Activated T-cell treated with anti-CD3 and anti-CD28 coated beads, Interleukin-2, amount 50 U/mL, for 24 hours (primary cell): ENCODE measurements around the gene SDK2.

Experiments
- DNase-seq: peaks from one replicate; pipeline ENCODE4 v3.0.0-alpha.2; 2020
- H3K27ac Mint-ChIP-seq: 2 replicates; pipeline ENCODE4 v1.8.0; 2020; ENCODE audit warnings: mild to moderate bottlenecking, mixed read lengths
- H3K27me3 Mint-ChIP-seq: 2 replicates; pipeline ENCODE4 v1.8.0; 2020; ENCODE audit warnings: mixed read lengths
- H3K36me3 Mint-ChIP-seq: 2 replicates; pipeline ENCODE4 v1.8.0; 2020; ENCODE audit warnings: low read depth, mixed read lengths
- H3K4me1 Mint-ChIP-seq: 2 replicates; pipeline ENCODE4 v1.8.0; 2020; ENCODE audit warnings: low read depth, mixed read lengths
- H3K4me3 Mint-ChIP-seq: 2 replicates; pipeline ENCODE4 v1.8.0; 2020; ENCODE audit warnings: mild to moderate bottlenecking, moderate library complexity, mixed read lengths
- H3K9me3 Mint-ChIP-seq: 2 replicates; pipeline ENCODE4 v1.8.0; 2020; ENCODE audit warnings: mixed read lengths

SDK2 gene

GRCh38 chr17:73532421-73532901 is 111.8 kb downstream of the SDK2 start:
- no peaks in the 10 kb centered on the region for H3K36me3 Mint-ChIP-seq
- no peaks in the 10 kb centered on the region for H3K27me3 Mint-ChIP-seq
- no peak for DNase-seq
- no peak overlapping the region for H3K4me3 Mint-ChIP-seq
- no peak overlapping the region for H3K27ac Mint-ChIP-seq
- no peaks in the 10 kb centered on the region for H3K4me1 Mint-ChIP-seq
- no peaks in the 10 kb centered on the region for H3K9me3 Mint-ChIP-seq

- Mint-ChIP-seq H3K4me1 (no peaks in the 10 kb centered on the region), H3K27ac (no peak overlapping the region), H3K27me3 (no peaks in the 10 kb centered on the region), H3K36me3 (no peaks in the 10 kb centered on the region), H3K4me3 (no peak overlapping the region), H3K9me3 (no peaks in the 10 kb centered on the region)
- DNase-seq: no peak
Measured at GRCh38 chr17:73531158-73531557, 113.1 kb downstream of the SDK2 start.

- Mint-ChIP-seq H3K4me1 (no peaks in the 10 kb centered on the region), H3K9me3 (no peaks in the 10 kb centered on the region), H3K27me3 (no peaks in the 10 kb centered on the region), H3K4me3 (no peak overlapping the region), H3K36me3 (no peaks in the 10 kb centered on the region), H3K27ac (no peak overlapping the region)
- no peak for DNase-seq
Measured at GRCh38 chr17:73528679-73529078, 115.6 kb downstream of the SDK2 start.

- Mint-ChIP-seq H3K36me3 (no peaks in the 10 kb centered on the region), H3K9me3 (no peaks in the 10 kb centered on the region), H3K27me3 (no peaks in the 10 kb centered on the region), H3K27ac (no peak overlapping the region), H3K4me1 (no peaks in the 10 kb centered on the region), H3K4me3 (no peak overlapping the region)
- DNase-seq: no peak
Measured at GRCh38 chr17:73526952-73527351, 117.3 kb downstream of the SDK2 start.

- H3K4me3 Mint-ChIP-seq: no peak overlapping the region
- H3K36me3 Mint-ChIP-seq: no peaks in the 10 kb centered on the region
- no peak overlapping the region for H3K27ac Mint-ChIP-seq
- H3K27me3 Mint-ChIP-seq: no peaks in the 10 kb centered on the region
- no peaks in the 10 kb centered on the region for H3K4me1 Mint-ChIP-seq
- DNase-seq: no peak
- H3K9me3 Mint-ChIP-seq: no peaks in the 10 kb centered on the region
Measured at GRCh38 chr17:73524941-73525679, 119.1 kb downstream of the SDK2 start.

DNA sequence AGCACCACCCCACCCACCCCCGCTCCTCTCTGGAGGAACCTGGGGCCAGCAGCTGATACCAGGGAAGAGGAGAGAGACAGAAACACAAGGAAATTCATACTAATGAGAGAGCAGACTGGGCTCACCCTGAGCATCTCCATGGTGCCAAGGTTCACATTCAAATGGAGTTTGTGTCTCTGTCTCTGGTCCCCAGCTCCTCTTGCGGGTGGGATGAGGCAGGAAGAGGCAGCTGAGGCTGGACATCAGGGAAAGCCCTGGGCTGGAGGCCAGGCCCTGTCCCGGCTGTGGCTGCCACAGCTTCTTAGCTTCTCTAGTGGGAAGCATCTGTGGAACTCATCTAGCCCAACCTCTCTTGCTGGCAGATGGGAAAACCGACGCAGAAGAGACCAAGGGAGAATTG is 121.5 kb downstream of the SDK2 start:
- no peak overlapping the region for H3K27ac Mint-ChIP-seq
- H3K36me3 Mint-ChIP-seq: no peaks in the 10 kb centered on the region
- no peak overlapping the region for H3K4me3 Mint-ChIP-seq
- no peak for DNase-seq
- no peaks in the 10 kb centered on the region for H3K4me1 Mint-ChIP-seq
- no peaks in the 10 kb centered on the region for H3K27me3 Mint-ChIP-seq
- no peaks in the 10 kb centered on the region for H3K9me3 Mint-ChIP-seq

- H3K9me3 Mint-ChIP-seq: no peaks in the 10 kb centered on the region
- no peaks in the 10 kb centered on the region for H3K27me3 Mint-ChIP-seq
- H3K4me1 Mint-ChIP-seq: no peaks in the 10 kb centered on the region
- H3K4me3 Mint-ChIP-seq: no peak overlapping the region
- no peaks in the 10 kb centered on the region for H3K36me3 Mint-ChIP-seq
- DNase-seq: no peak
- H3K27ac Mint-ChIP-seq: no peak overlapping the region
Measured at GRCh38 chr17:73522107-73522506, 122.1 kb downstream of the SDK2 start.

- H3K4me1 Mint-ChIP-seq: no peaks in the 10 kb centered on the region
- no peak overlapping the region for H3K4me3 Mint-ChIP-seq
- no peaks in the 10 kb centered on the region for H3K36me3 Mint-ChIP-seq
- no peak for DNase-seq
- no peak overlapping the region for H3K27ac Mint-ChIP-seq
- no peaks in the 10 kb centered on the region for H3K27me3 Mint-ChIP-seq
- no peaks in the 10 kb centered on the region for H3K9me3 Mint-ChIP-seq
Measured at GRCh38 chr17:73521376-73521775, 122.9 kb downstream of the SDK2 start.

GRCh38 chr17:73520369-73520761 is 123.9 kb downstream of the SDK2 start:
- H3K27ac Mint-ChIP-seq: no peak overlapping the region
- no peak overlapping the region for H3K4me3 Mint-ChIP-seq
- no peaks in the 10 kb centered on the region for H3K27me3 Mint-ChIP-seq
- DNase-seq: no peak
- no peaks in the 10 kb centered on the region for H3K4me1 Mint-ChIP-seq
- H3K36me3 Mint-ChIP-seq: no peaks in the 10 kb centered on the region
- no peaks in the 10 kb centered on the region for H3K9me3 Mint-ChIP-seq

DNA sequence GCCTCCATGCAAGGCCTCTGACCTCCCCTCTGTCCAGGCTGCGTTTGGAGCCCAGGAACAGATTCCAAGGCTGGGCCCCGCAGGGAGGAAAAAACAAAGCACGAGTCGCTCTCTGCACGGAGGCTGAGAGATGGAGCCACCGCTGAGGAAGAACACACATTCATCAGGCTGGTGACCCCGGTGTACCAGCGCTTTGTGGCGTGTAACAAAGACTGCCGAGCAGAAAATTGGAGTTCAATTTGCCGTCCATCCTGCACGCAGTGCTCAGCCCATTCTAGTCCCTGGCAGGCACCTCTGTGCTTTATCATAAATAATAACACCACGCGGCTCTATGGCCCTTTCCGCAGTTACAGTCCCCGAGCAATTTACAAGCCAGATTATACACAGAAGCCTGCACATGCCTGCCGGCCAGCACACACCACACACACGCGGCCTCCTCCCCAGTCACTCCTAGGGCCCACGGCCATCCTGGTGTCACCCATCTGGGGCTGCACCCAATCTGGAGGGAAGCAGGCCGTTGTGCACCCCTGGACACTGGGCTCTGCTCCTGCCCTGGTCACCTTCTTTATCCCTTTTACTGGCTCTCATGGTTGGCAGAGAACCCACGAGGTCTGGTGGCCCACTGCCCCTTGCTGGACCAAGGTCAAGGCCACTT is 124.4 kb downstream of the SDK2 start:
- H3K27me3 Mint-ChIP-seq: no peaks in the 10 kb centered on the region
- no peaks in the 10 kb centered on the region for H3K4me1 Mint-ChIP-seq
- H3K9me3 Mint-ChIP-seq: no peaks in the 10 kb centered on the region

GRCh38 chr17:73519011-73519410 is 125.2 kb downstream of the SDK2 start:
- Mint-ChIP-seq H3K4me1 (no peaks in the 10 kb centered on the region), H3K27ac (no peak overlapping the region), H3K27me3 (no peaks in the 10 kb centered on the region), H3K36me3 (no peaks in the 10 kb centered on the region), H3K9me3 (no peaks in the 10 kb centered on the region), H3K4me3 (no peak overlapping the region)
- no peak for DNase-seq

More for the DNA sequence above, 124.4 kb downstream of the SDK2 start:
- Mint-ChIP-seq H3K27ac (no peak overlapping the region), H3K36me3 (no peaks in the 10 kb centered on the region), H3K4me3 (no peak overlapping the region)
- DNase-seq: no peak

DNA sequence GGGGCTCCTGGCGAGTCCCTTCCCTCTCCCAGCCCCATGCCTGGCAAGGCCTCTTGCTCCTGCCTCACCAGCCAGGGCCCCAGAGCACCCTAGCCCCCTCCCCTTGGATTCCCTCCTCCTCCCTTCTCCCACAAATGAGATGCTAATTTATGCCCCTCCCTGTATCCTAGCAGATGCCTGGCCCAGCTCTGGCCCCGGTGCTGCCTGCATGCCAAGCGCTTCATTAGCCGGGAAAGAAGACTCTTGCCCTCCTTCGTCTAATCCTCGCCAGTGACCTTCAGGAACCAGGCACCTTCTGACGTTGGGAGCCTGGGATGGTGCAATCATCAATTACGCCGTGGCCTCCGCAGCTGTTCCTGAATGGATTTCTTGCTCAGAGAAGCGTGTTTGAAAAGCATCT is 127.8 kb downstream of the SDK2 start:
- DNase-seq: no peak
- Mint-ChIP-seq H3K36me3 (no peaks in the 10 kb centered on the region), H3K27me3 (no peaks in the 10 kb centered on the region)

GRCh38 chr17:73514146-73514863 is 129.9 kb downstream of the SDK2 start:
- no peak overlapping the region for H3K27ac Mint-ChIP-seq
- no peaks in the 10 kb centered on the region for H3K27me3 Mint-ChIP-seq
- no peaks in the 10 kb centered on the region for H3K9me3 Mint-ChIP-seq
- no peak overlapping the region for H3K4me3 Mint-ChIP-seq
- DNase-seq: no peak
- H3K4me1 Mint-ChIP-seq: no peaks in the 10 kb centered on the region
- no peaks in the 10 kb centered on the region for H3K36me3 Mint-ChIP-seq

More for the DNA sequence above, 127.8 kb downstream of the SDK2 start:
- no peaks in the 10 kb centered on the region for H3K9me3 Mint-ChIP-seq
- H3K27ac Mint-ChIP-seq: no peak overlapping the region
- H3K4me1 Mint-ChIP-seq: no peaks in the 10 kb centered on the region
- no peak overlapping the region for H3K4me3 Mint-ChIP-seq

DNA sequence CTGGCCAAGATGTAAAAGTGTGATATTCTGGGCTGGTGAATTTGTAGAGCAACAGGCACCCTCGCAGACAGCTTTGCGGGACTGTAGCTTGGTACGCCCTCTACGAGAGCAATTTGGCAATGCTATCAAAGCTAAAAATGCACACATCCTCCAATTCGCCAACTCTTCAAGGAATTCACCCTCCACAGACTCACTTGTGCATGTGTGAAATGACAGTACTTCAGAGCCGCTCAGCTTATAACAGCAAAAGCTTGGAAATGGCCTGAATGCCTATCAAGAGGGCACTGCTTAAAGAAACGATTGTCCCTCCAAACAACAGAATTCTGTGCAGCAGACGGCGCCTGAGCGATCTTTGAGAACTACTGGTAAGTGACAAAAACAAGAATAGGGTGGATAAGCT is 130.8 kb downstream of the SDK2 start:
- no peaks in the 10 kb centered on the region for H3K9me3 Mint-ChIP-seq
- no peaks in the 10 kb centered on the region for H3K36me3 Mint-ChIP-seq
- H3K4me3 Mint-ChIP-seq: no peak overlapping the region
- no peak overlapping the region for H3K27ac Mint-ChIP-seq
- H3K4me1 Mint-ChIP-seq: no peaks in the 10 kb centered on the region
- DNase-seq: no peak
- H3K27me3 Mint-ChIP-seq: no peaks in the 10 kb centered on the region

DNA sequence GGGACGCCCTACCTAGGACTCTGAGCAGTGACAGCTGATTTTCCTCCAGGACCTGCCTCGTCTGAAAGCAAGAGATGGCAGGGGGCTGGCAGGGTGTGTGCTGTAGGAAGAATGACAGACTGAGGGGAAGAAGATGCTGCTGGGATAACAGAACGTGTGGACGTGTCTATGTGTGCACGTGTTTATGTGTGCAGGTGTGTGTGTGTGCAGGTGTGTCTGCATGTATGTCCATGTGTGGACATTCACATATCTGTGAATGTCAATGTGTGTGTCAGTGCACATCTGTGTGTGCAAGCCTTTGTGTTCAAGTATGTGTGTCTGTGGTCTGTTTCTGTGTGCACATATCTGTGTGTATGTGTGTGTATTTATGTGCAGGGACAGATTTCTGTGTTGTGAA is 132.5 kb downstream of the SDK2 start:
- Mint-ChIP-seq H3K27me3 (no peaks in the 10 kb centered on the region), H3K36me3 (no peaks in the 10 kb centered on the region), H3K9me3 (no peaks in the 10 kb centered on the region), H3K4me1 (no peaks in the 10 kb centered on the region), H3K4me3 (no peak overlapping the region), H3K27ac (no peak overlapping the region)
- no peak for DNase-seq
